Dedifferentiated amniotic fluid mesenchymal stem cell (primary cell): Measurements from ENCODE around the gene WDR54.
"Not testable (repeated sequence)": the region's sequence is repeated elsewhere in the genome, so short reads cannot be mapped to it uniquely, and the experiment has no call there.

Source experiments
- DNase-seq: peaks from one replicate; pipeline ENCODE4 v3.0.0-alpha.2; 2016; ENCODE audit errors: extremely low spot score

Gene WDR54

DNA sequence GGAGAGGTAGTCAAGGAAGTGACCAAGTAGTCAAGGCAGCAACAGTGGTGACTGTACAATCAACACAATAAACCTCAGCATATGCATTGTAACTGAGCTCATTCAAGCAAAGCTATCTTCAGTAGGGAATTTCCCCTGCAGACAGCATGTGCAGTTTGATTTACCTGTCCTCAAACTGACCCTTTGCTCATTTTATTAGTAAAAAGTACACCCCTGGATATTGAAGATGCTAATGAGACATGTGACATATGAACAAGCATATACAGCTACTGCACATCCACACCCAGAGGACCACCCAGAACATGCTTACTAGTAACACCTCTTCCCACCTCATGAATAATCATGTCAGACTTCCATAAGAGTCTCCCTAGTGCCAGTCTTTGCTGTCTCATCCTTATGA is 15.5 kb upstream of the WDR54 start:
- DNase-seq = no peak

DNA sequence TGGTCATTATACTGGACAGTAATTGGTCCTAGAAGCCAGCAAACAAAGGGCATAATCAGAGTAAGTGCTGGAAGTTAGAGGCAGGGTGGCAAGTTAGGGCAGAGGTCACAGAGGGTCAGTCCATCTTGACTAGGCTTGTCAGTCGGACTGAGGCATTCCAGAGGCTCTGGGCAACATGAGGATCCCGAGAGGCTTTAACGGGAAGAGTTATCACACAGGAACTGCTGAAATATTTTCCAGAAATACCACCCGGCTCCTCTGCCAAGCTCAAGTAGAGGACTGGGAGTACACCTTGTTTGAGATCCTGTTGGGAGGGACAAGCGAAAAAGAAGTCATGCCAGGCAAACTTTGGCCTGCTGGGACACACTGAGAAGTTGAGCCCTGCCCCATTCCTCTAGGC is 13.8 kb upstream of the WDR54 start:
- DNase-seq = no peak

DNA sequence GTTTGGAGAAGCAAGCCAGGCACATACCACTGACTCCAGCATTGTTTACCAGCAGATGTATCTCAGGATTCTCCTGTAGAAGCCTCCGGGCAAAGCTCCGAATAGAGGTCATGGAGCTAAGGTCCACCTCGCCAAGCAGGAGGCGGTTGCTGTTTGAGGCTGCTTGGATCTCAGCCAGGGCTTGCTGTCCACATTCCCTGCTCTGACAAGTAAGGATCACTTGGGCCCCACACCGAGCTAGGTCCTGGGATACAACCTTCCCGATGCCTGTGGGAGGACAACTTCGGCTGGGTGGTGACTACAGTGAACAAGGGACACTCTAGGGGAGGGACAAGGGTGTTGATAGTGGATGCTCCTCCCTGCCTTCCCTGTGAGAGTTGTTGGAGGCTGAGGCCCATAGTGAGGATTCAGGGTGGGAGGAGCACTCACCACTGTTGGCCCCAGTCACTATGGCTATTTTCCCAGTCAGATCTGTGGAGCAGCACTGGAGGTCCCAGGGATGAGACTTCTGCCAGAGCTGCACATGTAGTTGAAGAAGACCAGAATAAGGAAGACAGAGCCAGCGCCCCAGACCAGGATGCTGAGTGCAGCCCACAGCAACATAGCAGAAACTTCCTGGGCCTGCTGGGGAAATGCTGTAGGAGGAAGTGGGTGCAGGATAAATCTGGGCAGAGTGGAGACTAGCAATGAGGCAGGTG is 8.4 kb upstream of the WDR54 start:
- DNase-seq = no peak

DNA sequence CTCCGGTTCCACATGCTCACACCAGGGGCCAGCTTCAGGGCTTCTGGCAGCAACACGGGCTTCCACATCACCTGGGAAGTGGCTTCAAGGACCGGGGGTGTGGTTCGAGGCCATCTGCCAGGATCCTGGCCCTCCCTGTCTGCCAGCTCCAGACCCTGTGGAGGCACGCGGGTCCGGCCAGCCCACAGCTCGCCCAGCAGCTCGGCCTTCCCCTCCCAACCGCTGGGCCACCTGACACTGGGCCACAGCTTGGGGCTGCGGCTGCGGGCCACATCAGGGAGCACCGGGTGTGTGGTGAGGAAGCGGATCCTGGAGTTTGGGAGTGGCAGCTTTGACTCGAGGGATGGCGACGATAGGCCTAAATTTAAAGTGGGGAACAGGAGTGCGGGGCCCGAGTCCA is 7.1 kb upstream of the WDR54 start:
- DNase-seq = no peak

DNA sequence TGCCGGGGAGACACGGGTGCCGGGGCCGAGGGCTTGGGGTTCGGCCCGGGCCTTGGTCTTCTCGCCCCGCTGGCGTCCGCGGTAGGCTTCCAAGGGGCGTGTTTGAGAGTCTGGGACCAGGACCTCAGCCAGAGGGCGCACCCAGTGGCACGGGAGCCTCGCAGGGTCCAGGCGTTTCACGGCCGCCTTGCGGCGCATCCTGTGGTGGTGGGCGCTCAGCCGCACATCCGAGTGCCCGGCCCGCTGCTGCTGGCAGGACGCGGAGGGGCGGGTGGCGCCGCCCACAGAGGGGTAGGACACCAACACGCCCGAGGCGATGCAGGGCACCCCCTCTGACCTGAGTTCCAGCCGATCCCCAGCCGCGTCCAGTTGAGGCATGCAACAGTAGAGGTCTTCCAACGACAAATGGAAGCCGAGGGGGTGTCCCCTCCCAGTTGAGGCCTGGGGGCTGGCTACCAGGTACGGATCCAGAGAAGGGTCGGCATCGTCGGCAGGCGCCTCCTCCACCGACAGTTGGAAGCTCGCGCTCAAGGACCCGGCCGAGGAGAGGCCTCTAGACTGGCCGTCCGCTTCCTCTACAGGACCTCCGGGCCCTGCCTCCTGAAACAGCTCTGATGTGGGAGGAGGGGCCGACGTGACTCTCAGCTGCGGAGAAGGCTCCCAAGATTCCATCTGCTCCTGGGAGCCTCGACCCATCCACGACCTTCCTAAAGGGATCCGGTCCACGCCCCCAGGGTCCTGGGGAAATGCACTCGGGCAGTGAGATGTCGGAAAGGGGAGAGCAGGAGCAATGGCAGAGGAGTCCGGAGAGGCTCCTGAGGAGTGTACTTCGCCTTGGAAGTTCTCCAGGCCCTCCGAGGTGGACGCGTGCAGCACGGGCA is 6.4 kb upstream of the WDR54 start:
- DNase-seq = no peak

DNA sequence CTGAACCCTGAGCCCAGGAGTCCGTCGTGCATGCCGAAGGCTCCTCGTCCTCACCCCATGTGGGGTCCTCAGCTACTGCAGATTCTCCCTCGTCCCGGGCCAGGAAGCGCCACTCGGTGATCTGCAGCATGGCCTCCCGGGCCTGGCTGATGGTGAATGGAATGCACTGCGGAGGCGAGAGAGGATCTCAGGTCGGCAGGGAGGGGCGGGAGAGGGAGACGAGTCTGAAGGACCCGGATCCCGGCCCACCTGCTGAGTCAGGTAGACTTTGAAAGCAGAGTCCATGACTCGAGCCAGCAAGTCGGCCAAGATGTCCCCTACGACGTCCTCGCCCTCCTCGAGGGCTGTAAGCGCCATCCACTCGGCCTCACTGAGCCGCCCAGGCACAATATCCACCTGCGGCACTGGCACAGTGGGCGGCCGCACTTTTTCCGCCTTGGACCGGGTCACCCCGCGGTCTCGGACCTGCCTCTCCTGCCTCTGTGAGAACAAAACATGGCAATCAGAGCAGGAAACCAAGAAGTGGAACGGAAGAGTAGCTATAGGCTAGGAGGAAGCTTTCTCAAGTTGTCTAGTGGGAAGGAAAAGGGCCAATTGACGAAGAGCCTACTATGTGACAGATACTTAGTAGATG is 5.7 kb upstream of the WDR54 start:
- no peak for DNase-seq

DNA sequence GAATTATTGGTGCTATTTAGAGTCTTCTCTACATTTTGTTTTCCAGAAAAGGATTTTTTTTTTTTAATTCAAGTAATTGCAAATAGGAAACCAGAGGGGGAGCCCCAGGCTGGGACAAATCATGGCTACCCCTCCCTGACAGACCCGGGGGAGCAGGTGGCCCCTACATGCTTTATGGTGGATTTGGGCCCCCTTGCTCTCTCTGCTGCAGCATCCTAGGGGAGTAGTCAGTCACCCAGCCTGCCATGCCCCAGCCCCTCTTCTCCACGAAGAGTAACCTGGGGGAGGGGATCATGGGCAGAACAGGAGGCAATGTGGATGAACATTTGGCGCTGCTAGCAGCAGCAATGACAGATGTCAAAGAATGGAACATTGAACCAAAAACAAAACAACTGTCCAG is 4.8 kb upstream of the WDR54 start:
- DNase-seq = no peak

DNA sequence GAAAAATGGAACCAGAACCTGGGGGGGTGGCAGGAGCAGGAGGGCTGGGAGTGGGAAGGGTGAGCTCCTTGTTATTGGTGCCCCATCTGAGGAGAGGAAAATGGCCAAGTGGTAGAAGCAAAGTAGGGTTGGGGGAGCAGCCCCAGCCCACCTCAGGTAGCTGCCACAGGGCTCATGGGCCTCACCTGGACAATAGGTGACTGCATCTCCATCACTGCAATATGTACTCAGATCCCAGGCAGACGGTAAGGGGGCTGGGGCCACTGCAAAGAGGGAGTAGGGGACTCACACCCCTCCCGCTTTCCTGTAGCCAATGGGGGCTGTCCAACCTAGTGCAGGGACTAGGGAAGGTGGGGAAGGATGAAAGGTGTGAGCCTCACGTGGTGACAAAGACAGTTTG is 4.3 kb upstream of the WDR54 start:
- DNase-seq = no peak

DNA sequence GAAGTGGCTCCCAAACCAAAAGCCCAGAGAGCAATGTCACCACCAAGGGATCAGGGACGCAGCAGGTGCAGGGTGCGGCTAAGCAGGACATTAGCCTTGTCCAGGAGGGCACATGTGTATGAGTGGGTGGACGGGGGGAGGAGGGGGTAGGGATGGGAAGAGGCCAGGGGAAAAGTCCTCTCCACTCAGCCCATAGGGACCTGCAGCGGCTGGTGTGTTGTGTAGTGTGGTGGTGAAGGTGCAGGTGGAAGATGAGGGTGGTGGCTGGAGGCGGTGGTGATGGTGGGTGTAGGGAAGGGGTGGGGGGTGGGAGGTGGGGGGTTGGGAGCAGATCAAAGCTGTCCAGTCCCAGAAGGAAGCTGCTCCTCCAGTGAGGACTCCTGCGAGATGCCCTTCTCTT is 3.8 kb upstream of the WDR54 start:
- DNase-seq = no peak

DNA sequence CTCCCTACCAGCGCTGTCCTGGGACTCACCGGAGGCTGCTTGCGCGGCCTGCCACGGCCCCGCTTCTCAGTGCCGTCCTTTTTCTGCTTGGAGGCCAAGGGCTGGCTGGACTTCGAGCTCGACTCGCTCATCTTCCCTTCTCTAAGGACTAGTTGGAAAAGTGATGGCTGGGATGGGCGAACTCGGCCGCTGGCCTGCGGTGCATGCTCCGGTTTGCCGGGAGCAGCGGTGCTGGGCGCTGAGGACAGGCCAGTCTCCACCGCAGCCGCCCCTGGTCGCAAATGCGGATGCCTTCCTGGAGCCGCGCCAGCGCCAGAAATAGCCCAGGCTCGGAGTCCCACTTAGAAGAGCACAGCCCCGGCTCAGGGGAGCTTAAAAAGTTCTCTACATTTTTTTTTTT is 3.2 kb upstream of the WDR54 start:
- no peak for DNase-seq

DNA sequence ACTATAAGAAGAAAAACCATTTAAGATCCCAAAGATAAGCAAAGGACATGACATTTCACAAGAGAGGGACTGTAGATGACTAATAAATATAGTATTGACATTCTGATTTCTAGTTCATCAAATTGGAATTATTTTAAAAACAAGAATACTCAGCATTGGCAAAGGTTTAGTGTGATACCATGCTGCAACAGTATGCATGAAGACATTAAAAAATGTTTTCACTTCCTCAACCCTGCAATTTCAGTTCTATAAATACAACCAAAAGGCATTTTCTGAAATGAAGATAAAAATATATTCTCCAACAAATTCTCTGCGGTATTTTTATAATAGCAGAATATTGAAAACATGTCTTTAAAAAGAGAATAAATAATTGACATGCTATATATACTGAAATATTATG is 2.2 kb upstream of the WDR54 start:
- DNase-seq = no peak

DNA sequence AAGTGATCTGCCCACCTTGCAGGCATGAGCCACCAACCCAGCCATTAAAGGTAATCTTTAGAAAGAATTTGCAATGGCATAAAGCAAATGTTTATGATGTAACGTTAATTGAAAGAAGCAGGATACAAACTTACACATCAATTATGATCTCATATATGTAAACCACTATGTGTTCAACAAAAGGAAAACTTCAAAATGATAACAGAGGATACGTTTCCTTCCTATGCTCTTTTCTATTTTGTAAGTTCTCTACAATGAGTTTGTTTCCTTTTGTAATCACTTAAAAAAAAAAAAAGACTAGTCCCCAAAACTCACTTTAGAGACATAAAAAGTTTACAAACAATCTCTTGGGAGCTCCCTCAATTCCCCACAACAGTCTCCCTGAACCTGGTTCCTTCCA is 1.5 kb upstream of the WDR54 start:
- DNase-seq = no peak

DNA sequence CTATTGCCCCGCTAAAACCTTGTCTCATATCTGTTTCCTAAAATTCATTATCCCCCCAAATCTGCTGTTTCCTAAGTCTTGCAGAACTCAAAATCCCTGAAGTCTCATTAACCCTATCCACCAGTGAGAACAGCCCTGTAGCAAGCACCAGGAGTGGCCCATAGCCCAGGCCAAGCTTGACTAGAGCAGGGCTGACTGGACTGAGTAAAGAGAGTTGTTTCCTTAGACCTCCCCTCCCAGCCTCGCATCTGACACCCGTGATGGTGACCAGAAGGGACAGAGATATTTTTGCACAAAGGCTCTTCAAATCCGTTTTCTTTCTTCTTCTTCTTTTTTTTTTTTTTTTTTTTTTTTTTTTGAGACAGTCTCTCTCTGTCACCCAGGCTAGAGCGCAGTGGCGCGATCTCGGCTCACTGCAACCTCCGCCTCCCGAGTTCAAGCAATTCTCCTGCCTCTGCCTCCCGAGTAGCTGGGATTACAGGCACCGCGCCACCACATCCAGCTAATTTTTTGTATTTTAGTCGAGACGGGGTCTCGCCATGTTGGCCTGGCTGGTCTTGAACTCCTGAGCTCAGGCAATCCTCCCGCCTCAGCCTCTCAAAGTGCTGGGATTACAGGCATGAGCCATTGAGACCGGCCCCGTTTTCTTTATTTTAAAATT is 957 bp upstream of the WDR54 start:
- not testable (repeated sequence) for DNase-seq

DNA sequence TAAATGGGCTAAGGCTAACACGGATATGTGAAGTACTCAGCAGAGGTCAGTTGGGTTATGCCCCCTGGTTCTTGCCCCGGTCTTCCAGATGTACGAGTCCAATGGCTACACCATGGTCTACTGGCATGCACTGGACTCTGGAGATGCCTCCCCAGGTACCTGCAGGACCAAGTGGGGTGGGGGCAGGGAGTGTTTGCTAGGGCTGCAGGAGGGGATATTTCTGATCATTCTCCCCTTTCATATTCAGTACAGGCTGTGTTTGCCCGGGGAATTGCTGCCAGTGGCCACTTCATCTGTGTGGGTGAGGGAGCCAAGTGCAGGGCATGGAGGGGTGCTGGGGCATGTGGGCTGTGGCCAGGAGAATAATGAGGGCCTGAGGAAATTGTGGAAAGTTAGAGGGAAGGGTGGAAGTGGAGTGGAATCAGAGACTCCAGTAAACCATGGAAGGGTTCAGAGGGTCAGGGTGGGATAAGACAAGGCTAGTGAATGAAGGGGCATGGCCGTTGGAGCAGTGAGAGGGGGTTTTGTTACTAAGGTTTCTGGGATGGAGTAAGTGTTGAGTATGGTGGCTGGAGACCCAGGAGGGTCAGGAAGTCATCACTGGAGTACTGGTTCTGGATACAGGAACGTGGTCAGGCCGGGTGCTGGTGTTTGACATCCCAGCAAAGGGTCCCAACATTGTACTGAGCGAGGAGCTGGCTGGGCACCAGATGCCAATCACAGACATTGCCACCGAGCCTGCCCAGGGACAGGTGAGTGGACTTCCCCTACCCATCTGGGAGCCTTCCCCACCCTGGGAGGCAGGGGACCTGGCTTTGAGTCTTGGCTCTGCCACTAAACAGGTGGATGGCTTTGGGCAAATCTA is 1.9 kb downstream of the WDR54 start:
- no peak for DNase-seq

DNA sequence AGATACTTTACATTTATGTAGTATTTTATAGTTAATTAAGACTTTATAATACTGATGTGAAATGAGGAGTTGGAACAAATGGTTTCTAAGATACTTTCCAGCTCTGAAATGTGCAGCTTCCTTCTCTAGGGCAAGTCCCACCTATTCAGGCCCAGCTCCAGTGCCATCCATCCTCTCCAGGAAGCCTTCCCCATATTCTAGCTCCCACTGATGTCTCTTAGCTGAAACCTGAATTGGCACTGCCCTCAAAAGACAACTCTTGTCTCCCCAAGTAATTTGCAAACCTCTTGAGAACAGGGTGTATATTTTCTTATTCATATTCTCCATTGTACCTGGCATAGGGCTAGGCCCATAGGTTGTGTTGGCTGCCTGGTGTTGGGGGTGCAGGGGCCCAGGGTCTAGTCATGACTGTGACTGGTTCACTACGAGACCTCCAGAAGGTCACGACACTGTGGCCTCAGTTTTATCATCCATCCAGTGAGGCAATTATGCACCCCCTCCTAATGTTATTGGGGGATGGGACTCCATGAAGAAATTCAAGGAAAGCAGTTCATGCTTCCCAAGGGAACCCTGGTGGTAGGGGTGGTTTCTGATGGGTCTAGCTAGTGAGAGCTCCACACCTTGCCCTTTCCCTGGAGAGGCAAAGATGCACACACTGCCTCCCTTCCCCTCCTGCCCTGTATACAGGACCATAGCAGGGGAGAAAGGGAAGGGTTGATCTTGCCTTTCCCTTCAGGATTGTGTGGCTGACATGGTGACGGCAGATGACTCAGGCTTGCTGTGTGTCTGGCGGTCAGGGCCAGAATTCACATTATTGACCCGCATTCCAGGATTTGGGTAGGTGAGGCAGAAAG is 2.8 kb downstream of the WDR54 start:
- DNase-seq = no peak

DNA sequence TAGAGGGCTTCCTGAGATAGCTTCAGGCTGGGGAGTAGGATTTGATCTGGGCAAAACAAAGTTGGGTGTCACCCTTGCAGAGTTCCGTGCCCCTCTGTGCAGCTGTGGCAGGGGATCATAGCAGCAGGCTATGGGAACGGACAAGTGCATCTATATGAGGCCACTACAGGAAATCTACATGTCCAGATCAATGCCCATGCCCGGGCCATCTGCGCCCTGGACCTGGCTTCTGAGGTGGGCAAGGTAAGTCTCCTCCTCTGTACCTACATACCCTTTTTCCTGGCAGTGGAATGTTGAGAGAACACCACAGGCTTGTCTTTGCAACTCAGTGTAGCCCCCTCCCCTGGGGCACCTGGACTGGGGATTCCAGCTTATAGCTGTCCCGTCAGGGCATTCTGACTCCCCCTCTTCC is 3.5 kb downstream of the WDR54 start:
- DNase-seq = no peak

DNA sequence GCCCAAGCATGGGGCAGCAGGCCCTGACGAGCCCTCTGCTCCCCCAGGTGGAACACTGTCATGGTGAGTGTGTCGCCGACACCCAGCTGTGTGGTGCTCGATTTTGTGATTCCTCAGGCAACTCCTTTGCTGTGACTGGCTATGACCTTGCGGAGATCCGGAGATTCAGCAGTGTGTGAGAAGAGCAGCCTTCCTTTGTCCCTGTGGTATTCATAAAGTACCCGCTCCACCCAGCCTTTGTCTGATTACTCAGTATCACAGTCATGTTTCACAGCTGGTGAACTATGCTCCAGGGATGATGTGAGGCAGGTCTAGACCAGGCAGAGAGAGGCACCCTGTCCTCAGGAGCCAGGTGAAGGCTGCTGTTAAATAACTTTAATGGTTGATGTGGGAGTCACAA is 4.0 kb downstream of the WDR54 start:
- no peak for DNase-seq

DNA sequence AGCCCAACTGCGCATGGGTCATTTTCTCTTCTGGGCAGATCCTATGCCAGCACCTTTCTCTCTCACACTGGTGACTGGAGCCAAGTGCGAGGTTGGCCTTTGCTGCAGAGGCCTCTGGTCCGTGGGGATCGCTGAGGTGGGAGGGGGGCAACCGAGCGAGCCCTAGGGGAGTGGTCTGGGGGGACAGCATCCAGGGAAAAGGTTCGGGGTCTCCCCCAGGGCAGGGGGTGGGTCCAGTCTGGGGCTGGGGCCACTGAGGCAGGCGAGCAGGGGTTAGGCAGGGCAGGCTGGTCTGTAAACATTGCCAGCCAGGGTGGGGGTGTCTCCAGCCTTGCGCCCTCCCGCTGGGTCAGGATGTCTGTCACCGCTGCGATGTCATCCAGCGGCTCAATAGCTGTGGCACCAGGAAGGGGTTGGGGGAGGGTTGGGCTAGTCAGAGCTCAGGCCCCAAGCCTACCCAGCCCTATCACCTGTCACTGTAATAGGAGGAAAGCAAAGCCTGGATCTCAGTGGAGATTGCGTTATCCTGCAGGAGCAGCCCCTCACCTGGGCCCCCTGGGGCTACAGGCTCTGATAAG is 4.7 kb downstream of the WDR54 start:
- no peak for DNase-seq

DNA sequence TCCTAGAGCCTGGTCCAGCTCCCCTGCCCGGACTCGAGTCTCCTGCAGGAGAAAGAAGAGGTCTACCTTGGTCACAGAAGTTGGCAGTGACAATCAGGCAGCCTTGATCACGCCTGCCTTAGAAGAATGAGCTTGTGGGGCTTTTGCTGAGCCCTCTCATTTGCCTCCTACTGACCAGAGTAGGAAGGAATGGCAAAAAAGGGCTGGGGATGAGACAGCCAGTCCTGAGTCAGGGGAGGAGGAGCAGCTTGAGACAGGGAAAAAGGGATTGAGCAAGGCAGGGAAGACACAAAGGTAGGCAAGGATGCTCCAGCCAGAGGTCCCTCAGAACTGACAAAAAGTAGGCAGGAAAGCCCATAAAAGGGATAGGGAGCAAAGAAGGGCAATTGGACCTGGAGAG is 6.0 kb downstream of the WDR54 start:
- no peak for DNase-seq

DNA sequence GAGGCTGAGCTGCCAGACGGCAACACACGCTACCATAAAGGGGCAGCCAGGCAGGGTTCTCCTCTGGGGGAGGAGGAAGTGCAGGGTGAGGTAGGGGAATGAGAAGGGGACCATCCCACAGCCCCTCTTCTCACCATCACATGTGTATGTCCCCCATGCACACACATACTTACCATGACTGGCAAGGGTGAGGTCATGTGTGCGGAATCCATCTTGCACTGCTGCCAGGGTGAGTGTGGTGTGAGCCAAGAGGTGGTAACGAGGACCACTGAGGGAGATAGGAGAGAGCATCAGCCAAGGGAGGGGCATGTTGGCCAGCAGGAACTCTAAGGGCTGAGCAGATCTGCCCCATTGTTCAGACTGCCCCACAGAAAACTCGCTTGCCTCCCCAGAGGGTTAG is 7.1 kb downstream of the WDR54 start:
- no peak for DNase-seq
